ENCODE data around the gene MARK4. TPM values are rescaled to one million over a fixed set of nuclear protein-coding genes. Genes with fewer than 3 reads are reported as not detected.
A peak's percentile ranks its signal among the peaks of the same experiment; 100 is the strongest.

MARK4 gene
- total RNA-seq, 1 donor from 2014 or later = 32.6 TPM

GRCh38 chr19:45238556-45238955 lies 12.5 kb upstream of the MARK4 start:
- DNase-seq (ENCODE audit: low spot score in 2 of 2) = no peak
- no peak for FAIRE-seq

GRCh38 chr19:45243144-45243732 lies 7.8 kb upstream of the MARK4 start:
- DNase-seq (ENCODE audit: low spot score in 2 of 2) (no peak), FAIRE-seq (no peak)

GRCh38 chr19:45244133-45244794 lies 6.8 kb upstream of the MARK4 start:
- DNase-seq (ENCODE audit: low spot score in 2 of 2) (no peak), FAIRE-seq (no peak)

GRCh38 chr19:45245334-45245787 lies 5.7 kb upstream of the MARK4 start, which contains the start of gene EXOC3L2:
TSS of gene EXOC3L2 (minus strand) at chr19:45245407. CDS start at chr19:45239045, 6,362 bp downstream.
- no peak for FAIRE-seq

GRCh38 chr19:45245826-45246225 lies 5.2 kb upstream of the MARK4 start:
- FAIRE-seq (no peak), DNase-seq (ENCODE audit: low spot score in 2 of 2) (no peak)

More at GRCh38 chr19:45245334-45245787, 5.7 kb upstream of the MARK4 start, which contains the start of gene EXOC3L2:
- DNase-seq (ENCODE audit: low spot score in 2 of 2) = no peak

GRCh38 chr19:45247136-45247535 lies 3.9 kb upstream of the MARK4 start:
- no peak for FAIRE-seq
- no peak for DNase-seq (ENCODE audit: low spot score in 2 of 2)

- no peak for DNase-seq (ENCODE audit: low spot score in 2 of 2)
- no peak for FAIRE-seq
Measured at GRCh38 chr19:45249261-45250033, 1.6 kb upstream of the MARK4 start.

GRCh38 chr19:45250216-45250831 lies 747 bp upstream of the MARK4 start:
- DNase-seq (ENCODE audit: low spot score in 2 of 2) = no peak
- FAIRE-seq = no peak

- peak in 1 of 2 donors; percentile 50 for DNase-seq (ENCODE audit: low spot score in 2 of 2)
Measured at GRCh38 chr19:45251452-45252354, 632 bp downstream of the MARK4 start.

GRCh38 chr19:45253396-45254027 lies 2.4 kb downstream of the MARK4 start:
- peak in 1 of 2 donors; percentile 62 for DNase-seq (ENCODE audit: low spot score in 2 of 2)
- no peak for FAIRE-seq

More at GRCh38 chr19:45251452-45252354, 632 bp downstream of the MARK4 start:
- no peak for FAIRE-seq

GRCh38 chr19:45254044-45254531 lies 3.0 kb downstream of the MARK4 start:
- DNase-seq (ENCODE audit: low spot score in 2 of 2) = no peak
- no peak for FAIRE-seq

GRCh38 chr19:45255611-45256157 lies 4.6 kb downstream of the MARK4 start:
- no peak for DNase-seq (ENCODE audit: low spot score in 2 of 2)

GRCh38 chr19:45256836-45257235 lies 5.8 kb downstream of the MARK4 start:
- no peak for FAIRE-seq

More at GRCh38 chr19:45255611-45256157, 4.6 kb downstream of the MARK4 start:
- FAIRE-seq = no peak

GRCh38 chr19:45258862-45259261 lies 7.8 kb downstream of the MARK4 start:
- no peak for FAIRE-seq
- no peak for DNase-seq (ENCODE audit: low spot score in 2 of 2)

More at GRCh38 chr19:45256836-45257235, 5.8 kb downstream of the MARK4 start:
- no peak for DNase-seq (ENCODE audit: low spot score in 2 of 2)

- DNase-seq (ENCODE audit: low spot score in 2 of 2) (no peak), FAIRE-seq (no peak)
Measured at GRCh38 chr19:45262570-45262969, 11.5 kb downstream of the MARK4 start.

- FAIRE-seq (no peak), DNase-seq (ENCODE audit: low spot score in 2 of 2) (no peak)
Measured at GRCh38 chr19:45263013-45263412, 11.9 kb downstream of the MARK4 start.

GRCh38 chr19:45264781-45265317 lies 13.8 kb downstream of the MARK4 start:
- FAIRE-seq (no peak), DNase-seq (ENCODE audit: low spot score in 2 of 2) (no peak)

GRCh38 chr19:45265375-45265774 lies 14.3 kb downstream of the MARK4 start:
- FAIRE-seq (no peak), DNase-seq (ENCODE audit: low spot score in 2 of 2) (no peak)
